Measurements from ENCODE around the gene ANKUB1. TPM values are rescaled to one million over a fixed set of nuclear protein-coding genes. Genes with fewer than 3 reads are reported as not detected.

Gene ANKUB1
- total and polyA plus RNA-seq, 9 of the 15 experiments (the other 6 are each of a cell fraction or from before 2014, with no cell fraction given): not detected

- no peak for TF ChIP-seq RERE (CRISPR knock-in tag; IDR thresholded peaks at IDR 0.05; ENCODE audit: borderline replicate concordance)
- TF ChIP-seq ZNF217 (CRISPR knock-in tag; IDR thresholded peaks at IDR 0.05): no peak
These were observed 27.8 kb upstream of the ANKUB1 start (continued) for GRCh38 chr3:149820183-149820582.

DNA sequence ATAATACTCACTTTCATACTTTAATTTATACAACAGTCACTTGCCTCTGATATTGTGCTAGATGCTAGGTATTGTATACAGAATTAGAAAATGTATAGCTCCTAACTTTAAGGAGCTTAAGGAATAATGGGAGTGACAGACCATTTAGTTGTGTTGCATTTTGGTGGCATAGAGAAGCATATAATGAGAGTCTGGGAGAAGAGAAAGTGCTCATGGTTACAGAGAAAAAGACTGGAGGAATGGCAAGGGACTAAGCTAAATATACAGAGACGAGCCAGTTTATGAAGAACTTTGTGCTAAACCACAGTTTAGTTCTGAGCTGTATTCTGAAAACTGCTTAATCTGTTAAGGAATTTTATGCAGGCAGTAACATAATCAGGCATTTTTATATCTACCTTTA is 27.1 kb upstream of the ANKUB1 start:
- 4% methylated on average over 1 of the region's 1 CpG for WGBS (ENCODE audit: insufficient coverage, low coverage, missing lambda C conversion rate)
- H2AFZ ChIP-seq (ENCODE audit: low read depth, low read length): no peak overlapping the region
- BruUV-seq (replicated peaks): no TSS peak
- H3K27me3 ChIP-seq (ENCODE audit: control insufficient read depth in 2 of 2, insufficient read depth in 2 of 2, low read length in 2 of 2): no peaks in the 10 kb centered on the region
- ChIA-PET POLR2A (interaction anchor here (0.6 to 1.5 kb wide), 3 partner anchors 11 to 176 kb away, joined by 3 to 4 read pairs (median 3); no protein-coding TSS in a partner anchor), CTCF (ENCODE audit: low intra/inter-chr PET ratio) (no interaction called here)
- no peaks in the 10 kb centered on the region for H3K36me3 ChIP-seq (ENCODE audit: control insufficient read depth, insufficient read depth, low read length)
- H3K4me3 ChIP-seq: no peak overlapping the region
- ATAC-seq (no peak), DNase-seq (ENCODE audit: extremely low read depth in 1 of 4, low spot score in 3 of 4) (no peak), FAIRE-seq (no peak)
- no peak overlapping the region for H3K27ac ChIP-seq (ENCODE audit: extremely low read depth, low read depth, low read length)
- H3K4me1 ChIP-seq (replicated peaks in 1 of 2; ENCODE audit: control insufficient read depth in 2 of 2, insufficient read depth in 2 of 2, low read length in 2 of 2): no peaks in the 10 kb centered on the region; a peak in 1 of 5 replicates
- intact Hi-C loops (cut with micrococcal nuclease): no loop called here
- in situ Hi-C loops (cut with MboI): no loop called here
- no peaks in the 10 kb centered on the region for H3K9me1 ChIP-seq (ENCODE audit: control insufficient read depth, insufficient read depth, low read length)
- no peaks in the 10 kb centered on the region for H3K9me3 ChIP-seq (replicated peaks; ENCODE audit: control insufficient read depth, insufficient read depth, low read depth, low read length)
- H4K20me1 ChIP-seq (replicated peaks; ENCODE audit: control insufficient read depth, insufficient read depth, low read length): no peaks in the 10 kb centered on the region
- no peak overlapping the region for H3K9ac ChIP-seq (ENCODE audit: insufficient read depth in 1 of 2, low read depth in 2 of 2, low read length in 2 of 2)
- peaks cover 21% of the 10 kb centered on the region for H3K79me2 ChIP-seq (ENCODE audit: control insufficient read depth, insufficient read depth, low read length)
- H3K4me2 ChIP-seq (ENCODE audit: insufficient read depth, low read length): no peak overlapping the region
- no peak for TF ChIP-seq MYNN (IDR thresholded peaks at IDR 0.05)
- TF ChIP-seq MYNN (CRISPR knock-in tag; IDR thresholded peaks at IDR 0.05): no peak
- no peak for TF ChIP-seq GTF2B (IDR thresholded peaks at IDR 0.05; ENCODE audit: extremely low read depth, insufficient read length)
- no peak for TF ChIP-seq POLR3A (IDR thresholded peaks at IDR 0.05; ENCODE audit: borderline replicate concordance, extremely low read depth, insufficient read depth, insufficient read length)
- no peak for TF ChIP-seq ZNF699 (CRISPR knock-in tag; IDR thresholded peaks at IDR 0.05; ENCODE audit: insufficient replicate concordance)
- TF ChIP-seq, protein P1, sequence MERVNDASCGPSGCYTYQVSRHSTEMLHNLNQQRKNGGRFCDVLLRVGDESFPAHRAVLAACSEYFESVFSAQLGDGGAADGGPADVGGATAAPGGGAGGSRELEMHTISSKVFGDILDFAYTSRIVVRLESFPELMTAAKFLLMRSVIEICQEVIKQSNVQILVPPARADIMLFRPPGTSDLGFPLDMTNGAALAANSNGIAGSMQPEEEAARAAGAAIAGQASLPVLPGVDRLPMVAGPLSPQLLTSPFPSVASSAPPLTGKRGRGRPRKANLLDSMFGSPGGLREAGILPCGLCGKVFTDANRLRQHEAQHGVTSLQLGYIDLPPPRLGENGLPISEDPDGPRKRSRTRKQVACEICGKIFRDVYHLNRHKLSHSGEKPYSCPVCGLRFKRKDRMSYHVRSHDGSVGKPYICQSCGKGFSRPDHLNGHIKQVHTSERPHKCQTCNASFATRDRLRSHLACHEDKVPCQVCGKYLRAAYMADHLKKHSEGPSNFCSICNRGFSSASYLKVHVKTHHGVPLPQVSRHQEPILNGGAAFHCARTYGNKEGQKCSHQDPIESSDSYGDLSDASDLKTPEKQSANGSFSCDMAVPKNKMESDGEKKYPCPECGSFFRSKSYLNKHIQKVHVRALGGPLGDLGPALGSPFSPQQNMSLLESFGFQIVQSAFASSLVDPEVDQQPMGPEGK (CRISPR knock-in tag; IDR thresholded peaks at IDR 0.05; ENCODE audit: borderline replicate concordance): no peak
